Ovary (tissue), 3 donors: ENCODE data around the gene PTCH2.

ENCODE experiments used
- POLR2A ChIP-seq: fragments of 450-650 bp; IDR thresholded peaks from one replicate; pipeline ENCODE4 v1.6.1; 2017; ENCODE audit warnings: antibody characterized with exemption, mild to moderate bottlenecking, moderate library complexity
- TF ChIP-seq, protein P1 (sequence below), 3 donors: fragments of 450-650 bp in 2 of 3; fragments of 200-600 bp in 1 of 3; IDR thresholded peaks; one replicate each; pipeline versions ENCODE4 v1.5.1 to v1.8.0; 2016 to 2022; ENCODE audit warnings: antibody characterized with exemption in 3 of 3, mild to moderate bottlenecking in 1 of 3
- donor health status: DM: no; HTN: no; CAD: no.

GRCh38 chr1:44801491-44802305 lies 41.4 kb downstream of the PTCH2 start:
- TF ChIP-seq POLR2A = no peak
- TF ChIP-seq, protein P1, sequence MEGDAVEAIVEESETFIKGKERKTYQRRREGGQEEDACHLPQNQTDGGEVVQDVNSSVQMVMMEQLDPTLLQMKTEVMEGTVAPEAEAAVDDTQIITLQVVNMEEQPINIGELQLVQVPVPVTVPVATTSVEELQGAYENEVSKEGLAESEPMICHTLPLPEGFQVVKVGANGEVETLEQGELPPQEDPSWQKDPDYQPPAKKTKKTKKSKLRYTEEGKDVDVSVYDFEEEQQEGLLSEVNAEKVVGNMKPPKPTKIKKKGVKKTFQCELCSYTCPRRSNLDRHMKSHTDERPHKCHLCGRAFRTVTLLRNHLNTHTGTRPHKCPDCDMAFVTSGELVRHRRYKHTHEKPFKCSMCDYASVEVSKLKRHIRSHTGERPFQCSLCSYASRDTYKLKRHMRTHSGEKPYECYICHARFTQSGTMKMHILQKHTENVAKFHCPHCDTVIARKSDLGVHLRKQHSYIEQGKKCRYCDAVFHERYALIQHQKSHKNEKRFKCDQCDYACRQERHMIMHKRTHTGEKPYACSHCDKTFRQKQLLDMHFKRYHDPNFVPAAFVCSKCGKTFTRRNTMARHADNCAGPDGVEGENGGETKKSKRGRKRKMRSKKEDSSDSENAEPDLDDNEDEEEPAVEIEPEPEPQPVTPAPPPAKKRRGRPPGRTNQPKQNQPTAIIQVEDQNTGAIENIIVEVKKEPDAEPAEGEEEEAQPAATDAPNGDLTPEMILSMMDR (IDR thresholded peaks at IDR 0.05) = no peak
